GM12892 (cell line): ENCODE data around the gene LY6G5B.
"Not testable (repeated sequence)": the region's sequence is repeated elsewhere in the genome, so short reads cannot be mapped to it uniquely, and the experiment has no call there.

Experiments used
- DNase-seq: peaks from one replicate; pipeline ENCODE4 v3.0.0; 2011; ENCODE audit not compliant: insufficient read length
- FAIRE-seq: peaks from 2 replicates; lab custom pipeline; 2011; peaks lifted over from hg19 to GRCh38; lab: Jason Lieb, UNC
- POLR2A ChIP-seq: IDR thresholded peaks from 2 replicates; pipeline ENCODE4 v1.6.1; 2011; ENCODE audit warnings: low read depth, low read length, control low read depth
- POLR2AphosphoS5 ChIP-seq: IDR thresholded peaks from 2 replicates; pipeline ENCODE4 v1.6.1; 2011; ENCODE audit warnings: low read depth, low read length, control low read depth
- TAF1 ChIP-seq: IDR thresholded peaks from 2 replicates; pipeline ENCODE4 v1.6.1; 2011; ENCODE audit warnings: low read depth, mild to moderate bottlenecking, control low read depth, low read length, borderline replicate concordance

The LY6G5B gene

GRCh38 chr6:31702819-31703716 lies 33.3 kb downstream of the LY6G5B start, which contains the start of gene ABHD16A:
TSS of gene ABHD16A (minus strand) at chr6:31703324. CDS start at chr6:31703281, 43 bp downstream.
- FAIRE-seq (peak; percentile 100), DNase-seq (peak; percentile 98)
- TF ChIP-seq POLR2A = peak; percentile 72
- TF ChIP-seq POLR2AphosphoS5 = peak; percentile 60
- TF ChIP-seq TAF1 = peak; percentile 39; the same call in 1 of the 2 replicates

GRCh38 chr6:31705931-31706330 lies 36.2 kb downstream of the LY6G5B start:
- DNase-seq (no peak), FAIRE-seq (no peak)
- no peak for TF ChIP-seq POLR2AphosphoS5
- TF ChIP-seq TAF1 = no peak

DNA sequence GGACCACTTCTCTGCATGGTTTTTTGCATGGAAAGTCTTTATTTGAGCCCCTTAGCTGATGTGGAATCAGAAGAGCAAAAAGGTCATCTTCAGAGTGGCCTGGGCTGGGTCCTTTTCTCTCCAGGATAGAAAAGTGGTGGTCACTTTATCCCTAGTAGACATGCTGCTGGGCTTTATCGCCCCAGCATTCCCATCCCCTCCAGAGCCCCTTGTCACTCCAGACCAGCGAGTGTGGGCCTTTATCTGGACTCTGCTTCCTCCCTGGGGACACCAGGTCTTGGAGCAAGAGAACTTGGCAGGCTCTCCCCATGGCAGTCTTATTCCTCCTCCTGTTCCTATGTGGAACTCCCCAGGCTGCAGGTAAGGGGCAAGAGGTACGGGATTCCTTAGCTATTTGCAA lies 36.8 kb downstream of the LY6G5B start, which contains the start of gene LY6G6F:
LY6G6F (plus strand) TSS at position 268 of the 400 bp plus-strand sequence; CDS start at position 309, 41 bp downstream.
- DNase-seq (no peak), FAIRE-seq (no peak)
- TF ChIP-seq TAF1 = no peak
- no peak for TF ChIP-seq POLR2A
- no peak for TF ChIP-seq POLR2AphosphoS5

GRCh38 chr6:31707701-31708100 lies 37.9 kb downstream of the LY6G5B start:
- FAIRE-seq = no peak
- DNase-seq = no peak
- no peak for TF ChIP-seq POLR2AphosphoS5
- no peak for TF ChIP-seq POLR2A
- no peak for TF ChIP-seq TAF1

- no peak for TF ChIP-seq POLR2AphosphoS5
- no peak for TF ChIP-seq TAF1
- no peak for TF ChIP-seq POLR2A
- DNase-seq (no peak), FAIRE-seq (no peak)
Observed at GRCh38 chr6:31708224-31708623, 38.4 kb downstream of the LY6G5B start.

DNA sequence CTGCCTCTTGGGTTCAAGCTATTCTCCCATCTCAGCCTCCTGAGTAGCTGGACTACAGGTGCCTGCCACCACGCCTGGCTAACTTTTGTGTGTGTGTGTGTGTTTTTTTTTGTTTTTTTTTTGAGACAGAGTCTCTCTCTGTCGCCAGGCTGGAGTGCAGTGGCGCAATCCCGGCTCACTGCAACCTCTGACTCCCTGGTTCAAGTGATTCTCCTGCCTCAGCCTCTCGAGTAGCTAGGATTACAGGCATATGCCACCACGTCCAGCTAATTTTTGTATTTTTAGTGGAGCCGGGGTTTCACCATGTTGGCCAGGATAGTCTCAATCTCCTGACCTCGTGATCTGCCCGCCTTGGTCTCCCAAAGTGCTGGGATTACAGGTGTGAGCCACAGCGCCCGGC lies 39.4 kb downstream of the LY6G5B start:
- not testable (repeated sequence) for FAIRE-seq, DNase-seq

- no peak for TF ChIP-seq POLR2A
- no peak for TF ChIP-seq TAF1
- TF ChIP-seq POLR2AphosphoS5 = no peak
- DNase-seq = no peak
- FAIRE-seq = no peak
Observed at GRCh38 chr6:31710523-31711219, 40.9 kb downstream of the LY6G5B start.

DNA sequence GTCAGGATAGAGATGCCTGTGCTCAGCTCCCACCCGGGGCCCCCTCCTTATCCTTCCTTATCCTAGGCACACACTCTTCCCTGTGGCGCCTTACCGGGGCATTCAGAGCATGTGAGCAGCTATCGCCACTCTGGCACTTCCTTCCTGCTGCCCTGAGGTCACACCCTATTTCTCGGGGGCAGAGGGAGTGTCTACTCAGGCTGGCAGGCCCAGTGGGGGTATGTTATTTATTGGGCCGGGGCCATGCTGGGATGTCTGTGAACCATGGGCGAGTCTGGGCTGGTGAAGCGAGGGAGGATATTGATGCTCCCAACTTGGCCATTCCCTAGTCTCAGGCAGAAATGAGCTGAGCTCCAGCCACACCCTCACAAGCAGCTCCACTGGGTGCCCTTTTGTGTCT lies 41.5 kb downstream of the LY6G5B start:
- no peak for DNase-seq
- no peak for FAIRE-seq
- TF ChIP-seq TAF1 (no peak), POLR2A (no peak), POLR2AphosphoS5 (no peak)

DNA sequence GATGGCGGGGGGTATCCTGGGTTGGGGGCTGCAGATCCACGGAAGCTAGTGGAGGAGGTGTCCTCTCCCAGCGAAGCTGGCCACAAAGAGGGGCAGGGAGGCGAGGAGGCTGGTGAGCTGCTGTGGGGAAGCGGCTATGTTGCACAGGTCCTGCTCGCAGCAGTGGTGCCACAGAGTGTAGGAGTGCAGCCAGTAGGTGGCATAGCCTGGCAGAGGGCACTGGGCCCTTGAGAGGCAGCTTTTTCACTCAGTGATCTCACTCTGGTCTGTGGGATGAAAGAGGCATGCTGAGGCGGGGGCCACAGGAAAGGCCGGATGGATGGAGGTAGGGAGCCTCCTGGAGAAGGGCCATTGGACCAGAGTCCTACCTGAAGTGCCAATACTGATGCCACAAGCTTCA lies 42.5 kb downstream of the LY6G5B start:
- TF ChIP-seq POLR2AphosphoS5 (no peak), TAF1 (no peak), POLR2A (no peak)
- DNase-seq (no peak), FAIRE-seq (no peak)

GRCh38 chr6:31713465-31713864 lies 43.7 kb downstream of the LY6G5B start:
- FAIRE-seq (no peak), DNase-seq (no peak)
- TF ChIP-seq TAF1 = no peak
- no peak for TF ChIP-seq POLR2A
- TF ChIP-seq POLR2AphosphoS5 = no peak

DNA sequence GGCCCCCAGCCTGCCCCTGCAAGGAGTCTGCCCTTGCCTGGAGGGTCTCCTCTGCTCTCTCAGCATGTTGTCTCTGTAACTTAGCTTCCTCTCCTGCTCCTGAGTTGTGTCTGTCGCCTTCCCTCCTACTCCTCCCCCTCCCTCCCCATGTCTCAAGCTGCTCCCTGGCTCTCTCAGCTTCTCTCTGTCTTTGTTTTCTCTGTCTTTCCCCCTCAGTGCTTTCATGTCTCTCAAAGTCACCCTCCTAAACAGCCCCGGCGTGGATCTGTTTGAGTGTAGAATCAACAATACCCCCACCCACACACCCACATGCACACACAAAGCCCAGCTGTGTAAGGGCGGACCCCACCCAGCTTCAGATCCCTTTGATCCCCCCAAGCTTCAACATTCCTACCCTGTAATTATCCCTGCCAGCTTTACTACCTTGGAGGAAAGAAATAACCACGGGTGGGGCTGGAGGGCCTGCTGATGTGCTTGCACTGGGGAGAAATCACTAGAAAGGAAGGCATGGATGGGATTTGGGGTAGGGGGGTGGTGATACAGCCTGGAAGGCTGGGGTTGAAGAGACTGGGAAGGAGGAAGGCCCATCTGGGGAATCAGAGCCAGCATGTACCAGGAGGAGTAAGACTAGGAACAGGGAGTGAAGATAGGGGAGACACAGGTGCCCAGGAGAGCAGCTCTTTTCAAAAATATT lies 44.4 kb downstream of the LY6G5B start:
- FAIRE-seq = no peak
- no peak for TF ChIP-seq POLR2AphosphoS5
- TF ChIP-seq TAF1 = no peak
- no peak for TF ChIP-seq POLR2A
- no peak for DNase-seq
